Activated CD8-positive, alpha-beta memory T cell treated with anti-CD3 and anti-CD28 coated beads for 24 hours (primary cell): ENCODE measurements around the gene ATXN1.
"Not testable (repeated sequence)": the region's sequence is repeated elsewhere in the genome, so short reads cannot be mapped to it uniquely, and the experiment has no call there.

ENCODE experiments used
- DNase-seq: peaks from one replicate; pipeline ENCODE4 v3.0.0-alpha.2; 2020

The ATXN1 gene

GRCh38 chr6:16718356-16718755, 42.9 kb downstream of the ATXN1 start:
- no peak for DNase-seq

GRCh38 chr6:16717275-16717942, 43.9 kb downstream of the ATXN1 start:
- no peak for DNase-seq

GRCh38 chr6:16716321-16716858, 44.9 kb downstream of the ATXN1 start:
- no peak for DNase-seq

GRCh38 chr6:16713597-16713996, 47.7 kb downstream of the ATXN1 start:
- DNase-seq = no peak

- no peak for DNase-seq
These were observed 48.3 kb downstream of the ATXN1 start for GRCh38 chr6:16712931-16713484.

- DNase-seq = no peak
These were observed 48.9 kb downstream of the ATXN1 start for GRCh38 chr6:16712255-16712930.

GRCh38 chr6:16711546-16712254, 49.6 kb downstream of the ATXN1 start:
- no peak for DNase-seq

GRCh38 chr6:16706911-16707783, 54.1 kb downstream of the ATXN1 start:
- no peak for DNase-seq

GRCh38 chr6:16706491-16706890, 54.8 kb downstream of the ATXN1 start:
- not testable (repeated sequence) for DNase-seq

GRCh38 chr6:16706029-16706428, 55.2 kb downstream of the ATXN1 start:
- no peak for DNase-seq

GRCh38 chr6:16705081-16705993, 55.9 kb downstream of the ATXN1 start:
- DNase-seq = no peak

- DNase-seq = no peak
These were observed 56.7 kb downstream of the ATXN1 start for GRCh38 chr6:16704401-16705045.

GRCh38 chr6:16702627-16703378, 58.5 kb downstream of the ATXN1 start:
- DNase-seq = not testable (repeated sequence)

- DNase-seq = no peak
These were observed 60.4 kb downstream of the ATXN1 start for GRCh38 chr6:16700916-16701234.

GRCh38 chr6:16700202-16700915, 60.9 kb downstream of the ATXN1 start:
- DNase-seq = peak; percentile 83

- no peak for DNase-seq
These were observed 62.0 kb downstream of the ATXN1 start for GRCh38 chr6:16698997-16699868.

- no peak for DNase-seq
These were observed 63.1 kb downstream of the ATXN1 start for GRCh38 chr6:16698162-16698533.

- DNase-seq = no peak
These were observed 63.7 kb downstream of the ATXN1 start for GRCh38 chr6:16697437-16698161.
